HG03469 (cell line): ENCODE data around the gene TSPAN9.

Experiments
- ATAC-seq: cut with Tn5 transposase; IDR thresholded peaks from one replicate; pipeline ENCODE4 v1.9.1; 2021; ENCODE audit warnings: mild to moderate bottlenecking, moderate library complexity, moderate number of reproducible peaks; ENCODE audit not compliant: unreplicated experiment

Gene TSPAN9

GRCh38 chr12:3120701-3121100 is 43.5 kb downstream of the TSPAN9 start:
- no peak for ATAC-seq

DNA sequence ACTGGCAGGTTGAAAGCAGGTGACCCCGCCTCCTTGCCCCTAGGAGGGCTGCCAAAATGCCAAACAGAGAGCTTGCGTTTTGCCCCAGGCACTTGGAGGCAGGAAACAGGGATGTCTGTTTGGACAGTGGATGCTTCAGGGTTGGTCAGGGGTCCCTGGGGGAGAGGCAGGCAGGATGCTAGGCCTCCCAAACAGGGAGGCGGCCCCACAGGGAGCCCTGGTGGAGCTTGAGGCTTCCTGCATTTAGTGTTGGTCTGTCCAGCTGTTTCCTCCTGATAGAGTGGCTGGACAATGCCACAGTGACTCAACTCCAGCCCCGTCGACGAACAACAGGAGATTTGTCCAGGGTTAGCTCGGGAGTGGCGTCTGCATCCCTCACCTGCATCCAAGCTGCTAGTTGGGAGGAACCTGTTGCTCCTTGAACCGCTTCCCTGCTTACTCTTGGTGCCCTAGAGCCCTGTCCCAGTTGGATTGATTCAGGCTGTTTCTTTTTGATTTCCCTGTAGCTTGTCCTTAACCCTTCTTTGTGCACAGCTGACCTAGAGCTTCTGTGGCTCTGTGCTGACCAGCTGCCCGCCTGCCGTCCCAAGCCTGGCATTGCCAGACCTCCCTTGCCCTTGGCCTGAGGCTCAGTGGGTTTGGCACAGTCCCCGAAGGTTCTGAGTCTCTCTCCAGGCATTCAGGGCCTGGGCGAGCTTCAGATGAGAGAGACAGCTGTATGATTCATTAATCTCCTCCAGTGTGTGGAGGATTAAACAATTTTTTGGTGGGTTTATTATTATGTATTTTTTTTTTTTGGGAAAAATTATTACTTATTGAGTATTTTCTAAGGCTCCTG is 45.9 kb downstream of the TSPAN9 start:
- ATAC-seq, result no peak

- ATAC-seq, result no peak
Observed at GRCh38 chr12:3123729-3124128, 46.5 kb downstream of the TSPAN9 start.

- ATAC-seq, result no peak
Observed at GRCh38 chr12:3124917-3125316, 47.7 kb downstream of the TSPAN9 start.

GRCh38 chr12:3125674-3126073 is 48.5 kb downstream of the TSPAN9 start:
- ATAC-seq, result no peak

DNA sequence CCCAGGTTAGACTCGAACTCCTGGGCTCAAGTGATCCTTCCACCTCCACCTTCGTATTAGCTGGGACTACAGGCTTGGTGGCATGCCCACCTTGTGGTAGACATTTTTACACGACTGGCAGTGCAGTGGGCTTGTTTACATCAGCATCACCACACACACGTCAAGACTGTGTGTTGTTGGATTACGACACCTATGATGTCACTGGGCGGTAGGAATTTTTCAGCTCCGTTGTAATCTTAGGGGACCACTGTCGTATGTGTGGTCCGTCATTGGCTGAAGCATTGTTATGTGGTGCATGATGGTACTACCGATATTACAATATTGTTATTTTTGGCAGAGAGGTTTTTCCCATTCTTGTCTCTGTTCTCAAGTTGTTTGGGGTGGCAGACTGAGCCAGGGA is 50.7 kb downstream of the TSPAN9 start:
- no peak for ATAC-seq

DNA sequence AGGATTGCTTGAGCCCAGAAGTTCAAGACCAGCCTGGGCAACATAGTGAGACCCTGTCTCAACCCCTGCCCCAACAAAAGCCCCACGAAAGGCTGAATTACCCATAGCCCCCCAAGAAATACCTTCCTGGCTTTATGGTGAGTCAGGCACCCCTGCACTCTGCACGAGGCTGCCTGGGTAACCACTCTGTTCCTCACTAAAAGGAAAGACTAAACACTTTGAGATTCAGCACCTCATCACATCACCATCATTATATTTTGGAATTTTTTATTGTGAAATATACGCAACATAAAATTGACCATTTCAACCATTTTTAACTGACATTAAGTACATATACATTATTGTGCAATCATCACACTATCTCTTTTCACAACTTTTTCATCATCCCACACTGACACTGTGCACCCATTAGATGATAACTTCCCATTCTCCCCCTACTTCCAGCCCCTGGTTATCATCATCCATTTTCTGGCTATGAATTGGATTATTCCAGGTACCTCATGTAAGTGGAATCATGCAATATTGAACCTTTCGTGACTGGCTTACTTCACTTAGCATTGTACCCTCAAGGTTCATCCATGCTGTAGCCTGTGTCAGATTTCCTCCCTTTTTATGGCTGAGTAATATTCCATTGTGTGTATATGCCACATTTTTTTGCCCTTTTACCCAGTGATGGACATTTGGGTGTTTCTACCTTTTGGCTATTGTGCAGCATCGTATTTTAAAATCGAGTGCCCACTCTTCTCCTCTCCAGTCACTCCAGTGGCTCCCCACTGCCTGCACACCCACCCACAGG is 51.5 kb downstream of the TSPAN9 start:
- ATAC-seq, result no peak

DNA sequence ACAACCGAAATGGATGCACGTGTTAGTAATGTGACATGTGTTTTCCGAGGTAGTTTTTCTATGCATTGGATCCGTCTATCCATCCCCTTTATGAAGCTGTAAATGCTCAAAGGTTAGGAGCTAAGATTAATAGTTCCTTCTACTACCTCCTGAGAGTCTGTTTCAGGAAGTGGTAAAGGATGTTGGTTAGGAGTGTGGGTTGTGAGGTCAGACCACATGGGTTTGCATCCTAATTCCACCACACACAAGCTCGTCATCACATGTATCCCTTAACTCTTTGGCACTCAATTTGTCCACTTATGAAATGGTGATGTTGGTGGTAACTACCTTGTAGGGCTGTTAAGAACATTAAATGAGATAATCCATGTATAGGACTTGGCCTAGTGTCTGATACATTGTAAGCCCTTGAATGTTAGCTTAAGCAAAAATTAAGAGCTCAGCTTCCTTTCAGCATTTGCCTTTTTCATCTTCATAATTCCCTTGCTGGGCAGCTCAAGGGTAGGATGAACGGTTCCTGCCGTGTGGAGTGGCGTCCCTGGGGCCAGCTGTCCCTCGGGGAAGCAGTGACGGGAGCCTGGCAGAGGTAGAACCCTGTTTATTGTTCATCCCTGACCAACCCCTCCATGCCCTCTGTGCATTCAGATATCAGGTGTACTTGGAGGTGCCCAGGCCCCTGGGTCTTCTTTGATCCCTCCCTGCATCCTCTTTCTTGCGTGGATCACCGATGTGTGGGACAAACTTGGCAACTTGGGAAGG is 52.3 kb downstream of the TSPAN9 start:
- no peak for ATAC-seq

DNA sequence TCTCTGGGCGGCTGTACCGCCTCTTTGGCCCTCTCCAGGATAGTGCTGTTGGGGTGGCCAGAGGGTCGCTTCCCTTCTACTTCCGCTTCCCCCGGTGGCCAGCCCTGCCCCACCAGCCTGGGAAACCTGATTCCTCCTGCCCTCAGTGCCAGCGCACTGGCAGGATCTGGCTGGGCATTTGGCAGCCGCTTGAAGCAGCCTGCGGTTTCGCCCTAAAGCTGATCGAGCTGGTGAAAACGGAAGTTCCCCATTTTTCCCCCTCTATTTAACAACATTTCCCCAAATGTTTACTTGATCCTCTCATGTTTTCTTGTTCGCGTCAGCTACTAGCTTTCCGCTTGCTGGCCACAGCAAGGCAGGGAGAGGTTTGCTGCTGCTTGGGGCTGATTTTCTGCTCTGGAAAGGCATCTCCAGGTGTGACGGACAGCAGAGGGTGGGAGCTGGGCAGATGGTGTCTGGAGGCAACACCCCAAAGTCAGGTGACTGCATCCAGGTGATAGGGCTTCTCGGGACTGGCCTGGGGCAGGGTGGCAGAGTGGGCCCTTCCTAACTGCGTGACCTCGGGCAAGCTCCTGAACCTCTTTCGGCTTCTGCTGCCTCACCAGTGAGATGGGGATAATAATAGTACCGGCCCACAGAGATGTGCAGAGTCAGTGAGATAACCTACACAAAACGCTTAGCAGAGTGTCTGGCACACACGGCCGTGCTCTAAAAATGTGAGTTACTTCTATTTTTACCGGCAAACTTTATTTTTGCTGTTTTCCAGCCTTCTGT is 53.1 kb downstream of the TSPAN9 start:
- ATAC-seq, result no peak

DNA sequence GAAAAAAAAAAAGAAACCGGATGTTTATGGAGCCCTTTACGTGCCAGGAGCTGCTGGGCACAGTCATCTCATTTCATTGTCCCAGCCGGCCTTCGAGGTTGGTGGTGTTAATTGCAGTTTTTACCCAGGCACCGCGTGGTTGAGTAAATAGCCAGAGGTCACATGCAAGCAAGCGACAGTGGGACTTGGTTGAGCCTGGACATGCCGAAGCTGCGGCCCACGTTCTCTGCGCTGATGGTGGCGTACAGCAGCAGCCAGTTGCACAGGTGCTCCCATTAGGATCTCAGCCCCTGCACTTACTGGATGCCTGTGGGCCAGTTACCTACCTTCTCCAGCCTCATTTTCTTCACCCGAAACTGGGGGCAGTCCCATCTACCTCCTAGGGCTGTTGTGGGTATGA is 54.0 kb downstream of the TSPAN9 start:
- no peak for ATAC-seq

DNA sequence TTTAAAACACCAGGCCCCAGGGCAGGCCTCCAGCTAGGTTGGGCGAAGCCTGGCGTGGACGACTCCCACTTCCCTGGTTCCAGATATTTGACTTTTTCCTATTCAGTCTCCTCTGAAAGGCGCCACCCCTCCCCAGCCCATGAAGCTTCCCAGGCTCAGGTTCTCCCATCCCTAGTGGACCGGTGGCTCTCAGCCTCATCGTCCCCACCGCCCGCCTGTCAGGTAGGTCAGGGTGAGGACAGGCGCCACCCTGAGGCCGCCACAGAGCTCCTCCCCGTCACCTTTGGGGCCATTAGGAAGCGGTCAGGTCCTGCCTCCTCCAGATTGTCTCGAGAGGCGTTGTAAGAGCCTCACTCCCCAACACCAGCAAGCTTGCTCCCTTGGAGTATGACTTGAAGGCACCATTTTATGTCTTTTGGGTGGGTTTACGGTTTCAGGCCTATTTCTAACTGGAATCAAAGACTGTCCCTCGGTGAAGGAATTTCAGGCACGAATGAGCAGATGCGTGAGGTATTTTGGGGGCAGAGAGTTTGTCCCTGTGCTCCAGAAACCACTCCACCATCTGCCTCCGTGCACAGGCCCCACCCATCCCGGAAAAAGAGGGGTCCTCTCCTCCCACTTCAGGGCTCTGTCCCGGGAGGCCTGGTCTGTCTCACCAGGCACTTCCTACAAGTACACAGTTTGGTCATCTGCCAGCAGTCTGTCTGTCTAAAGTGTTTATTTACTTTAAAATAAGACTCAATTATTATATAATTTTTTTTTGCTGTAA is 55.6 kb downstream of the TSPAN9 start:
- no peak for ATAC-seq

- no peak for ATAC-seq
Observed at GRCh38 chr12:3133405-3133783, 56.2 kb downstream of the TSPAN9 start.

DNA sequence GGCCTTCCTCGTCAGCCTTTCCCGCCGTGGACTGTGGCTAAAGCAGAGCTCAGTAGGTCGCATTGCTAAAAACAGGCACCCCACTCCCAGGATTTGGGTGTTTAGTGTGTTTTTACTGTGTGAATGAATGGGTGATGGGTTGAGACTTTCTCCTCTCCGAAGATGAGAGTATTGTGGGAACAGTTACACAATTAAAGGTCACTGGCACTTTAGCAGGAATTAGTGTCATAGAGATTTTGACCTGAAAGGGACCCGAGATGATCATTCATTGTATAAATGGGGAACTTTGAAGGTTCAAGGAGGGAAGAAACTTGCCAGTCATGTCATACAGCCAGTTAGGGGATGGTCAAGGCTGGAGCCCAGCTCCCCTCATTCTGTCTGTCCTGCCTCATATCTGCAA is 56.9 kb downstream of the TSPAN9 start:
- ATAC-seq, result no peak

DNA sequence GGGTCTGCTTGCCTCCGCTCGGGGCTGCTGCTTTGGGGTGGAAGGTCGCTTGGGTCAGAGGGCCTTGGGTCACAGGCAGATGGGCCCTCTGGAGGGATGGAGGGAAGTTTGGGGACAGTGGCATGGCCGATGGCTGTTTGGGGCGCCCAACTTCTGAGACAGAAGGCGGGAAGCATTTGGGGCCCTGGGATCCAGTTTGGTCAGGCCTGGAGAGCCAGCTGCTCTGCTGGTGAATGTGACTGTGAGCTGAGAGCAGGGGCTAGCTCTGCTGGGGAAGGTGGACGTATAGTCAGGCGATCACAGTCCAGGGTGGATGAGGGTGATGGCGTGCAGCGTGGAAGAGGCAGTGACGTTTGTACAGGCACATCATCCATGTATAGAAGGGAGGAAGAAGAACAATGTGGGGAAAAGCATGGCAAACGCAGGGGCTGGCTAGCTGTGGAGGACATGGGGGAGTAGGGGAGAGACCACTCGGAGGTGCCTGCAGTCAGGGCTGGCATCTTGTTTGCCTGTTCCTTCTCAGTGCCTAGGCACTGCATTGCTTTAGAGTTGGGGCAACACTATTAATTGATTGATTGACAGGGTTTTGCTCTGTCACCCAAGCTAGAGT is 57.5 kb downstream of the TSPAN9 start:
- no peak for ATAC-seq

DNA sequence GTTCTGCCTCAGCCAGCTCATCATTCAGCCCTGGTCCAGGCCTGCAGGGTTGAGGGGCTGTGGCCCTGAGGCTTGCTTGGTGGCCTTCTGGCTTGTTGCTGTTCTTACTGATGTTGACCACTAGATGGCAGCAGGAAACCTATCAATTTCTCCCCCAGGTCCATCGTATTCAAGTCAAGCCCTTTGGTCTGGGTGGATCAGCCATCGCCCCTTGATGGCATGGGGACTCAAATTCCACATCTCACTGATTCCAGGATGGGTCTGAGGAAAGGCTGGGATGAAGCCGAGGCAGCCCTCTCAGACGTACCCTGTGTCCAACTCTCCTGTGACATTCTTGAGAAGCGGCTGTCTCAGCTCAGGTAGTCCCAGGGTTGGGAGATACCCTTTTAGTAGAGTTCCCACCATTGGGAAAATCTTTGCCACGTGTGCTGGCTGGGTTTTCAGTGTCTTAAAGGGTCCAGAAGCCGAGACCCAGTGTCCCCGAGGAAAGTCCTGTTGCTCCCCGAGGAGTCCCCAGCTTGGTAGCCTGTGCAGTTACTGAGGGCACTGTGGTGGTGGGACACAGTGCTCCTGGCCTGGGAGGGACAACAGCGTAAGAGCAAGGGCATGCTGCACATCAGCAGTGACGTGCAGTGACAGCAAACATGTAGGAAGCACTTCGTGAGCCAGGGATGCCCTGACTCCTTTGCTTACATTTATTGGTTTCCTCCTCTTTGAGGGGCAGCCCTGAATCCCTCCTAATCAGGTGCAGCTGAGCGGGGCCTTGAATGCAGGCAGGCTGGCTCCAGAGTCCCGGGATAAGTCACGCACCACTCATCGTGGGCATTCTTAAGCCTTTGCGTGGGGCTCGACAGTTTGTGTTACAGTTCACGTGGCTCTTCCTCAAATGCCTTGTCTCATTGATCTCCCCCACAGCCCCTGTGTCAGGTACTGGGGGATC is 58.6 kb downstream of the TSPAN9 start:
- ATAC-seq, result no peak

- no peak for ATAC-seq
Observed at GRCh38 chr12:3136641-3137267, 59.6 kb downstream of the TSPAN9 start.

- ATAC-seq, result no peak
Observed at GRCh38 chr12:3137268-3137781, 60.1 kb downstream of the TSPAN9 start.
